SK-N-SH treated with all-trans-retinoic acid at 6 μM for 48 hours (cell line): ENCODE measurements around the gene SLC13A3.

ENCODE experiments used
- PPARA ChIP-seq: fragments of 250-450 bp; sonication (Bioruptor Pico); IDR thresholded peaks from 2 replicates; pipeline ENCODE4 v1.5.0; 2020; ENCODE audit warnings: mild to moderate bottlenecking, borderline replicate concordance
- TOX ChIP-seq: fragments of 250-450 bp; sonication (Bioruptor Pico); IDR thresholded peaks from 2 replicates; pipeline ENCODE4 v1.8.0; 2021; ENCODE audit warnings: mild to moderate bottlenecking, moderate library complexity, borderline replicate concordance
- ZNF70 ChIP-seq: fragments of 450-650 bp; formaldehyde crosslinking; IDR thresholded peaks from 2 replicates; pipeline ENCODE4 v1.5.0; 2020; ENCODE audit warnings: mild to moderate bottlenecking, moderate library complexity
- TF ChIP-seq, protein P1 (sequence below): fragments of 250-450 bp; sonication (Bioruptor Pico); IDR thresholded peaks from 2 replicates; pipeline ENCODE4 v1.8.0; 2020; ENCODE audit warnings: mild to moderate bottlenecking, moderate library complexity, borderline replicate concordance
- TF ChIP-seq, protein P2 (sequence below): fragments of 250-450 bp; sonication (Bioruptor Pico); IDR thresholded peaks from 2 replicates; pipeline ENCODE4 v1.5.1; 2020; ENCODE audit warnings: low read depth, mild to moderate bottlenecking, moderate library complexity

DNA sequence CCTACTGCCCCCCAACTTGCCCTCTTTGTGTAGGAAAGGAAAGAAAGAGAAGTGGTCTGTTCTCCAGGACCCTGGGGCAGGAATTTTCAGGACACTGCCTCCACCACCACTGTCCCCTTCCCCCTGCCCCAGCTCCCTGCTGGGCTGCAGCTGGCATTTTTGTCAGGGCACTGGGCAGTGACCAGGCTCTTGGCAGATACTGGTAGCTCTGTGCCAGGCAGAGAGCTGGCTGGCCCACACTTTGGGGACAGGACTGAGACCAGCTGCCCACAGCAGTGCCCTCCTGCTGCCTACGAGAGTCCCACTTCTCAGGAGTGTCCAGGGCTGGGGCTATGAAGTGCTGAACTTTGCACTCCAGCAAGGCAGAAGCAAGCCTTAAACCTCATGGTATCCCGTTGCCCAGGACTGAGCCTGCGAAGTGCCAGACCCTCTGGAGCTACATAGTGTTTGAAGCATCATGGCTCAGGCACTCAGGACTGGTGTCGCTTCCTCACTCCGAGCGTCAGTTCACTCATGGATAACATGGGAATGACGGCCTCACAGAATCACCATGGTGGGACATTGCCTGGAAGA is 19.3 kb downstream of the SLC13A3 start:
- TF ChIP-seq, protein P1, sequence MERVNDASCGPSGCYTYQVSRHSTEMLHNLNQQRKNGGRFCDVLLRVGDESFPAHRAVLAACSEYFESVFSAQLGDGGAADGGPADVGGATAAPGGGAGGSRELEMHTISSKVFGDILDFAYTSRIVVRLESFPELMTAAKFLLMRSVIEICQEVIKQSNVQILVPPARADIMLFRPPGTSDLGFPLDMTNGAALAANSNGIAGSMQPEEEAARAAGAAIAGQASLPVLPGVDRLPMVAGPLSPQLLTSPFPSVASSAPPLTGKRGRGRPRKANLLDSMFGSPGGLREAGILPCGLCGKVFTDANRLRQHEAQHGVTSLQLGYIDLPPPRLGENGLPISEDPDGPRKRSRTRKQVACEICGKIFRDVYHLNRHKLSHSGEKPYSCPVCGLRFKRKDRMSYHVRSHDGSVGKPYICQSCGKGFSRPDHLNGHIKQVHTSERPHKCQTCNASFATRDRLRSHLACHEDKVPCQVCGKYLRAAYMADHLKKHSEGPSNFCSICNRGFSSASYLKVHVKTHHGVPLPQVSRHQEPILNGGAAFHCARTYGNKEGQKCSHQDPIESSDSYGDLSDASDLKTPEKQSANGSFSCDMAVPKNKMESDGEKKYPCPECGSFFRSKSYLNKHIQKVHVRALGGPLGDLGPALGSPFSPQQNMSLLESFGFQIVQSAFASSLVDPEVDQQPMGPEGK (CRISPR knock-in tag) = no peak
- TF ChIP-seq TOX (CRISPR knock-in tag) = no peak
- TF ChIP-seq PPARA = no peak
- no peak for TF ChIP-seq ZNF70 (CRISPR knock-in tag)
- TF ChIP-seq, protein P2, sequence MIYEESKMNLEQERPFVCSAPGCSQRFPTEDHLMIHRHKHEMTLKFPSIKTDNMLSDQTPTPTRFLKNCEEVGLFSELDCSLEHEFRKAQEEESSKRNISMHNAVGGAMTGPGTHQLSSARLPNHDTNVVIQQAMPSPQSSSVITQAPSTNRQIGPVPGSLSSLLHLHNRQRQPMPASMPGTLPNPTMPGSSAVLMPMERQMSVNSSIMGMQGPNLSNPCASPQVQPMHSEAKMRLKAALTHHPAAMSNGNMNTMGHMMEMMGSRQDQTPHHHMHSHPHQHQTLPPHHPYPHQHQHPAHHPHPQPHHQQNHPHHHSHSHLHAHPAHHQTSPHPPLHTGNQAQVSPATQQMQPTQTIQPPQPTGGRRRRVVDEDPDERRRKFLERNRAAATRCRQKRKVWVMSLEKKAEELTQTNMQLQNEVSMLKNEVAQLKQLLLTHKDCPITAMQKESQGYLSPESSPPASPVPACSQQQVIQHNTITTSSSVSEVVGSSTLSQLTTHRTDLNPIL = no peak
